Heart right ventricle (tissue), 16 donors: ENCODE measurements around the gene NWD2. TPM values are rescaled to one million over a fixed set of nuclear protein-coding genes. Genes with fewer than 3 reads are reported as not detected.

Experiments used
- ATAC-seq, 8 donors: fragments of 200-7000 bp; cut with Tn5 transposase; one replicate each; pipeline ENCODE4 v1.9.1; 2020; ENCODE audit warnings: mild to moderate bottlenecking in 8 of 8, moderate library complexity in 8 of 8, moderate number of reproducible peaks in 1 of 8
- DNase-seq, 2 donors: peaks; one replicate each; pipeline ENCODE4 v3.0.0-alpha.2; 2020
- H3K27ac ChIP-seq, 10 donors: fragments of 200-600 bp; sonication (generic) in 2 of 10; one replicate each; pipeline versions ENCODE4 v1.5.0 to v1.8.0; 2020 to 2022; ENCODE audit warnings: mild to moderate bottlenecking in 3 of 10
- H3K27me3 ChIP-seq, 7 donors: fragments of 200-600 bp; one replicate each; pipeline ENCODE4 v1.8.0; 2021 to 2022; ENCODE audit warnings: mild to moderate bottlenecking in 2 of 7
- H3K36me3 ChIP-seq, 9 donors: fragments of 200-600 bp; sonication (generic) in 1 of 9; one replicate each; pipeline versions ENCODE4 v1.5.0 to v1.8.0; 2020 to 2022; ENCODE audit warnings: mild to moderate bottlenecking in 2 of 9
- H3K4me1 ChIP-seq, 9 donors: fragments of 200-600 bp; sonication (generic) in 1 of 9; one replicate each; pipeline versions ENCODE4 v1.5.0 to v1.8.0; 2020 to 2022; ENCODE audit warnings: mild to moderate bottlenecking in 4 of 9
- H3K4me3 ChIP-seq, 10 donors: fragments of 200-600 bp; sonication (generic) in 2 of 10; one replicate each; pipeline versions ENCODE4 v1.5.0 to v1.8.0; 2020 to 2022; ENCODE audit warnings: mild to moderate bottlenecking in 7 of 10, moderate library complexity in 2 of 10
- H3K9me3 ChIP-seq, 11 donors: fragments of 200-600 bp in 10 of 11; sonication (generic) in 2 of 11; one replicate each; pipeline versions ENCODE4 v1.5.0 to v1.8.0; 2013 to 2022; ENCODE audit warnings: mild to moderate bottlenecking in 2 of 11, control low read depth in 1 of 11, moderate library complexity in 1 of 11
- CTCF ChIP-seq, 9 donors: fragments of 200-600 bp; sonication (generic) in 2 of 9; IDR thresholded peaks; one replicate each; pipeline versions ENCODE4 v1.5.0 to v1.8.0; 2021 to 2022; ENCODE audit warnings: antibody characterized with exemption in 9 of 9, mild to moderate bottlenecking in 5 of 9, moderate library complexity in 1 of 9
- WGBS, 2 donors: extraction: QIAGEN DNeasy Blood & Tissue Kit; methylation state at CpG; one replicate each; pipeline ENCODE4 v1.1.7; 2013; ENCODE audit warnings: inconsistent platforms in 1 of 2; 5-methylcytosine and 5-hydroxymethylcytosine counted together
- intact Hi-C, 10 donors: fragments of 100-400 bp; cut with DNase I; formaldehyde crosslinking; loops; one replicate each; pipeline versions ENCODE4 v1.11.1 to v1.14.2; 2022
- polyA plus RNA-seq, 2 donors: library from polyadenylated mRNA; stranded (reverse); fragments of 200-250 nt; gene quantifications; one replicate each; pipeline ENCODE4 v1.2.3, GENCODE V29; 2013
- total RNA-seq, 10 donors: library from RNA; stranded (reverse); fragmentation: NEBNext Ultra II Directional in 3 of 10; extraction: Animal tissue kit (Norgen Biotek cat#: 25700) in 3 of 10; gene quantifications; one replicate each; pipeline versions ENCODE4 v1.2.1 to v1.2.4, GENCODE V29; 2021 to 2023
- donor health status: Arrhythmogenic right ventricular cardiomyopathy.
- donor health status: ischemic (EF 13 %, LVEDD 7.1; RV severe dilation, severe dysfunction).
- donor health status: healthy with polysubstance abuse.
- donor health status: DM: no; HTN: yes; CAD: no.
- donor health status: DM: no; HTN: no; CAD: no.
- donor health status: ischemic (EF 25% LVEDD 6.9; RV normal size, moderate dysfunction).
- donor health status: ischemic (EF 25% LVEDD 5.7; RV mildly dilated, moderate dysfunction).
- donor health status: healthy.
- donor health status: DM: yes; HTN: yes; CAD: no.
- donor health status: Ischemic cardiomyopathy.
- donor health status: ischemic (EF 35%, LVEDD 5.7; RV mildly dilated, moderate dysfunction).
- donor health status: nonischemic (EF 11% LVEDD 7.7; RV severe dilation, severe dysfunction).
- donor health status: DM: yes; HTN: yes; CAD: no.
- donor health status: PGD.
- donor health status: ischemic (EF 29% LVEDD 5.4; RV normal size, mild dysfunction).
- donor health status: nonischemic (EF 23%, LVEDD 6.1; RV moderate dilation, normal function).

The NWD2 gene
- total and polyA plus RNA-seq, 12 donors = 0.02 to 0.37 (median 0.04) TPM; not detected in 7

GRCh38 chr4:37385424-37385823, 140.9 kb downstream of the NWD2 start:
- Histone ChIP-seq H3K27ac (no peak overlapping the region), H3K4me1 (peaks cover 0 to 5% (median 0%) of the 10 kb centered on the region in 9 donors), H3K4me3 (no peak overlapping the region), H3K36me3 (no peaks in the 10 kb centered on the region), H3K27me3 (peaks cover 0 to 20% (median 13%) of the 10 kb centered on the region in 7 donors), H3K9me3 (no peaks in the 10 kb centered on the region)
- 77% methylated on average over 2 of the region's 2 CpGs for WGBS, 2 donors
- TF ChIP-seq CTCF (IDR thresholded peaks at IDR 0.05) = no peak
- no peak for DNase-seq
- no peak for ATAC-seq
- intact Hi-C loops = loop anchor here in 5 of 10 donors (5.0 to 10.0 kb wide), 4 partner anchors 971 to 1041 kb away; no protein-coding TSS in a partner anchor

- no peaks in the 10 kb centered on the region for H3K9me3 ChIP-seq
- 50 to 53% methylated on average over 4 of the region's 4 CpGs for WGBS, 2 donors
- H3K36me3 ChIP-seq = no peaks in the 10 kb centered on the region
- peaks cover 0 to 10% (median 0%) of the 10 kb centered on the region in 7 donors for H3K27me3 ChIP-seq
- intact Hi-C loops = loop anchor here in 5 of 10 donors (5.0 to 10.0 kb wide), 4 partner anchors 974 to 1044 kb away; no protein-coding TSS in a partner anchor
- DNase-seq = no peak
- no peak overlapping the region for H3K27ac ChIP-seq
- no peak for TF ChIP-seq CTCF (IDR thresholded peaks at IDR 0.05)
- H3K4me1 ChIP-seq = peaks cover 0 to 19% (median 10%) of the 10 kb centered on the region in 9 donors
- H3K4me3 ChIP-seq = no peak overlapping the region
- ATAC-seq = no peak
Measured at GRCh38 chr4:37388681-37389365, 144.3 kb downstream of the NWD2 start.

- peaks cover 0 to 10% (median 0%) of the 10 kb centered on the region in 7 donors for H3K27me3 ChIP-seq
- H3K4me1 ChIP-seq = peaks cover 0 to 24% (median 10%) of the 10 kb centered on the region in 9 donors
- WGBS, 2 donors = 52 to 63% methylated on average over 7 of the region's 7 CpGs
- no peak overlapping the region for H3K4me3 ChIP-seq
- intact Hi-C loops = loop anchor here in 5 of 10 donors (5.0 to 10.0 kb wide), 4 partner anchors 975 to 1045 kb away; no protein-coding TSS in a partner anchor
- H3K9me3 ChIP-seq = no peaks in the 10 kb centered on the region
- H3K27ac ChIP-seq = no peak overlapping the region
- no peak for DNase-seq
- ATAC-seq = no peak
- TF ChIP-seq CTCF (IDR thresholded peaks at IDR 0.05) = no peak
- no peaks in the 10 kb centered on the region for H3K36me3 ChIP-seq
Measured at GRCh38 chr4:37389366-37389765, 144.8 kb downstream of the NWD2 start.

GRCh38 chr4:37389967-37390580, 145.5 kb downstream of the NWD2 start:
- TF ChIP-seq CTCF (IDR thresholded peaks at IDR 0.05) = peak; percentile 41 to 83 (median 76)
- Histone ChIP-seq H3K4me1 (peaks cover 0 to 24% (median 10%) of the 10 kb centered on the region in 9 donors), H3K4me3 (no peak overlapping the region), H3K27me3 (peaks cover 0 to 10% (median 0%) of the 10 kb centered on the region in 7 donors), H3K36me3 (no peaks in the 10 kb centered on the region), H3K9me3 (no peaks in the 10 kb centered on the region), H3K27ac (no peak overlapping the region)
- intact Hi-C loops = loop anchor here in 6 of 10 donors (5.0 to 10.0 kb wide), 5 partner anchors 975 to 1045 kb away; no protein-coding TSS in a partner anchor
- peak in 1 of 2 donors; percentile 19 for DNase-seq
- no peak for ATAC-seq
- WGBS, 2 donors = 30 to 36% methylated on average over 7 of the region's 7 CpGs
